Lower leg skin (tissue), 4 donors: Measurements from ENCODE around the gene APOC4. TPM values are rescaled to one million over a fixed set of nuclear protein-coding genes. Genes with fewer than 3 reads are reported as not detected.
"Not testable (repeated sequence)": the region's sequence is repeated elsewhere in the genome, so short reads cannot be mapped to it uniquely, and the experiment has no call there.

Experiments used
- DNase-seq, 2 donors: peaks; one replicate each; pipeline ENCODE4 v3.0.0-alpha.2; 2019; ENCODE audit warnings: low spot score in 2 of 2
- H3K4me3 ChIP-seq: fragments of 200-600 bp; sonication (generic); 2 replicates; pipeline ENCODE4 v1.5.1; 2017; ENCODE audit warnings: mild to moderate bottlenecking, low read depth; ENCODE audit not compliant: poor library complexity, severe bottlenecking
- CTCF ChIP-seq, 3 donors: fragments of 450-650 bp; IDR thresholded peaks; one replicate each; pipeline ENCODE4 v1.5.1; 2016; ENCODE audit warnings: antibody characterized with exemption in 3 of 3, mild to moderate bottlenecking in 3 of 3, moderate library complexity in 2 of 3
- POLR2A ChIP-seq, 2 donors: fragments of 450-650 bp; IDR thresholded peaks; one replicate each; pipeline ENCODE4 v1.6.1; 2016 to 2017; ENCODE audit warnings: antibody characterized with exemption in 2 of 2, mild to moderate bottlenecking in 1 of 2, moderate library complexity in 1 of 2
- WGBS, 2 donors: methylation state at CpG; one replicate each; pipeline ENCODE4 v1.1.5; 2018; 5-methylcytosine and 5-hydroxymethylcytosine counted together
- intact Hi-C: fragments of 100-400 bp; cut with DNase I; formaldehyde crosslinking; loops from one replicate; pipeline ENCODE4 v1.15.0; 2023; ENCODE audit warnings: low total_unique reads
- total RNA-seq, 4 donors: library from RNA; depleted of rRNA; stranded (reverse); fragments of >200 nt; gene quantifications; one replicate each; pipeline ENCODE4 v1.1.0, GENCODE V29; 2016

Gene APOC4
- total RNA-seq, 4 donors from 2014 or later, result not detected

GRCh38 chr19:44912854-44913253, 29.2 kb upstream of the APOC4 start:
- H3K4me3 ChIP-seq, result no peak overlapping the region
- WGBS, 2 donors, result 44 to 47% methylated on average over 6 of the region's 6 CpGs
- no peak for TF ChIP-seq POLR2A (IDR thresholded peaks at IDR 0.05)
- TF ChIP-seq CTCF (IDR thresholded peaks at IDR 0.05), result peak in 1 of 3 donors; percentile 71
- intact Hi-C loops, result no loop called here
- DNase-seq, result no peak

GRCh38 chr19:44913512-44914432, 28.3 kb upstream of the APOC4 start:
- intact Hi-C loops, H3K4me3 ChIP-seq, DNase-seq: not testable (repeated sequence)
- 52 to 63% methylated on average over 23 of the region's 23 CpGs for WGBS, 2 donors

GRCh38 chr19:44914433-44915206, 27.4 kb upstream of the APOC4 start, which contains the start of gene APOC1:
TSS of gene APOC1 (plus strand) at chr19:44914608. CDS start at chr19:44914892, 284 bp downstream.
- peak; percentile 85 to 97 for DNase-seq
- 9 to 10% methylated on average over 28 of the region's 28 CpGs for WGBS, 2 donors
- H3K4me3 ChIP-seq, result peak within 1 kb of the TSS; percentile 17
- intact Hi-C loops, result not testable (repeated sequence)

GRCh38 chr19:44924243-44924725, 17.8 kb upstream of the APOC4 start:
- intact Hi-C loops, result no loop called here
- no peak overlapping the region for H3K4me3 ChIP-seq
- WGBS, 2 donors, result 78 to 87% methylated on average over 8 of the region's 8 CpGs
- no peak for DNase-seq
- no peak for TF ChIP-seq POLR2A (IDR thresholded peaks at IDR 0.05)
- peak in 1 of 3 donors; percentile 58 for TF ChIP-seq CTCF (IDR thresholded peaks at IDR 0.05)

GRCh38 chr19:44925114-44925891, 16.7 kb upstream of the APOC4 start:
- H3K4me3 ChIP-seq, result no peak overlapping the region
- TF ChIP-seq POLR2A (IDR thresholded peaks at IDR 0.05) (no peak), CTCF (IDR thresholded peaks at IDR 0.05) (peak in 1 of 3 donors; percentile 98)
- intact Hi-C loops, result no loop called here
- WGBS, 2 donors, result 56 to 57% methylated on average over 8 of the region's 8 CpGs
- peak; percentile 71 to 96 for DNase-seq

GRCh38 chr19:44926245-44927077, 15.6 kb upstream of the APOC4 start:
- intact Hi-C loops, DNase-seq, H3K4me3 ChIP-seq: not testable (repeated sequence)
- WGBS, 2 donors, result 38 to 44% methylated on average over 18 to 19 of the region's 19 CpGs
